Fibroblast of lung (primary cell): ENCODE results near the gene LSR. TPM values are rescaled to one million over a fixed set of nuclear protein-coding genes. Genes with fewer than 3 reads are reported as not detected.

Experiments
- DNase-seq, 2 donors: peaks; one replicate each; pipeline versions ENCODE4 v3.0.0 to v3.0.0-alpha.2; 2010; ENCODE audit warnings: low read depth in 2 of 2
- H2AFZ ChIP-seq: 2 replicates; pipeline ENCODE4 v1.5.1; 2012; ENCODE audit warnings: low read length, control low read depth, inconsistent platforms
- H3K27ac ChIP-seq: 2 replicates; pipeline ENCODE4 v1.5.1; 2011; ENCODE audit warnings: low read length, control low read depth; ENCODE audit not compliant: insufficient read depth
- H3K27me3 ChIP-seq: 2 replicates; pipeline ENCODE4 v1.5.1; 2011; ENCODE audit warnings: mild to moderate bottlenecking, low read length; ENCODE audit not compliant: control insufficient read depth, insufficient read depth
- H3K36me3 ChIP-seq: 2 replicates; pipeline ENCODE4 v1.5.1; 2011; ENCODE audit warnings: low read length; ENCODE audit not compliant: control insufficient read depth, insufficient read depth
- H3K4me1 ChIP-seq: 2 replicates; pipeline ENCODE4 v1.5.1; 2011; ENCODE audit warnings: low read length; ENCODE audit not compliant: control insufficient read depth, insufficient read depth; ENCODE audit errors: extremely low read depth
- H3K4me2 ChIP-seq: 2 replicates; pipeline ENCODE4 v1.5.1; 2011; ENCODE audit warnings: low read length, control low read depth; ENCODE audit not compliant: insufficient read depth; ENCODE audit errors: extremely low read depth
- H3K4me3 ChIP-seq, 4 experiments: fragments of 200-600 bp in 1 of 4; sonication (generic) in 1 of 4; replicated peaks in 1 of 4; 2 replicates each; pipeline ENCODE4 v1.5.1; 2011 to 2016; ENCODE audit warnings: low read length in 4 of 4, low read depth in 3 of 4, mild to moderate bottlenecking in 3 of 4, control low read depth in 2 of 4, inconsistent platforms in 1 of 4, mixed read lengths in 1 of 4; ENCODE audit not compliant: insufficient read depth in 1 of 4; ENCODE audit errors: control extremely low read depth in 1 of 4
- H3K79me2 ChIP-seq: 2 replicates; pipeline ENCODE4 v1.5.1; 2012; ENCODE audit warnings: mild to moderate bottlenecking, low read length, inconsistent platforms; ENCODE audit not compliant: control insufficient read depth, insufficient read depth
- H3K9ac ChIP-seq: 2 replicates; pipeline ENCODE4 v1.5.1; 2011; ENCODE audit warnings: mild to moderate bottlenecking, low read length, control low read depth; ENCODE audit not compliant: insufficient read depth
- H3K9me3 ChIP-seq: 2 replicates; pipeline ENCODE4 v1.5.1; 2012; ENCODE audit warnings: low read depth, low read length; ENCODE audit not compliant: control insufficient read depth, insufficient read depth
- H4K20me1 ChIP-seq: 2 replicates; pipeline ENCODE4 v1.5.1; 2011; ENCODE audit warnings: low read length; ENCODE audit not compliant: control insufficient read depth, insufficient read depth; ENCODE audit errors: extremely low read depth
- EZH2 ChIP-seq: IDR thresholded peaks from 2 replicates; pipeline ENCODE4 v1.5.1; 2012; ENCODE audit warnings: low read length, control low read depth, mild to moderate bottlenecking; ENCODE audit errors: missing control alignments
- polyA minus RNA-seq: library from RNA; depleted of rRNA, polyadenylated mRNA; stranded (reverse); fragments of >200 nt; gene quantifications from 2 replicates; pipeline ENCODE4 v1.2.3, GENCODE V29; 2011; ENCODE audit warnings: low replicate concordance
- polyA plus RNA-seq, 2 donors: library from polyadenylated mRNA; depleted of rRNA in 1 of 2; stranded (reverse) in 1 of 2; unstranded in 1 of 2; fragments of >200 nt; gene quantifications; 2 replicates each; pipeline ENCODE4 v1.2.1, GENCODE V29; 2011 to 2012; ENCODE audit warnings: missing spikeins in 1 of 2
- total RNA-seq: library from RNA; depleted of rRNA; stranded (reverse); fragments of >200 nt; gene quantifications from 2 replicates; pipeline ENCODE4 v1.2.1, GENCODE V29; 2014
- TF ChIP-seq, protein P1 (sequence below), 2 donors: IDR thresholded peaks in 1 of 2; conservative IDR thresholded peaks in 1 of 2; 1 replicate in 1 of 2; 2 replicates in 1 of 2; pipeline ENCODE4 v1.5.1; 2011 to 2012; ENCODE audit warnings: low read length in 2 of 2, control low read depth in 1 of 2, inconsistent platforms in 1 of 2, low read depth in 1 of 2, mild to moderate bottlenecking in 1 of 2

Gene LSR, protein sequence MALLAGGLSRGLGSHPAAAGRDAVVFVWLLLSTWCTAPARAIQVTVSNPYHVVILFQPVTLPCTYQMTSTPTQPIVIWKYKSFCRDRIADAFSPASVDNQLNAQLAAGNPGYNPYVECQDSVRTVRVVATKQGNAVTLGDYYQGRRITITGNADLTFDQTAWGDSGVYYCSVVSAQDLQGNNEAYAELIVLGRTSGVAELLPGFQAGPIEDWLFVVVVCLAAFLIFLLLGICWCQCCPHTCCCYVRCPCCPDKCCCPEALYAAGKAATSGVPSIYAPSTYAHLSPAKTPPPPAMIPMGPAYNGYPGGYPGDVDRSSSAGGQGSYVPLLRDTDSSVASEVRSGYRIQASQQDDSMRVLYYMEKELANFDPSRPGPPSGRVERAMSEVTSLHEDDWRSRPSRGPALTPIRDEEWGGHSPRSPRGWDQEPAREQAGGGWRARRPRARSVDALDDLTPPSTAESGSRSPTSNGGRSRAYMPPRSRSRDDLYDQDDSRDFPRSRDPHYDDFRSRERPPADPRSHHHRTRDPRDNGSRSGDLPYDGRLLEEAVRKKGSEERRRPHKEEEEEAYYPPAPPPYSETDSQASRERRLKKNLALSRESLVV
- total RNA-seq (0.26 and 0.33 TPM in 2 replicates), polyA plus RNA-seq (0.29 and 0.31 TPM in 2 replicates), polyA minus RNA-seq (not detected in 2 replicates)
- 1.6 TPM in 2 replicates for polyA plus RNA-seq (2012)

DNA sequence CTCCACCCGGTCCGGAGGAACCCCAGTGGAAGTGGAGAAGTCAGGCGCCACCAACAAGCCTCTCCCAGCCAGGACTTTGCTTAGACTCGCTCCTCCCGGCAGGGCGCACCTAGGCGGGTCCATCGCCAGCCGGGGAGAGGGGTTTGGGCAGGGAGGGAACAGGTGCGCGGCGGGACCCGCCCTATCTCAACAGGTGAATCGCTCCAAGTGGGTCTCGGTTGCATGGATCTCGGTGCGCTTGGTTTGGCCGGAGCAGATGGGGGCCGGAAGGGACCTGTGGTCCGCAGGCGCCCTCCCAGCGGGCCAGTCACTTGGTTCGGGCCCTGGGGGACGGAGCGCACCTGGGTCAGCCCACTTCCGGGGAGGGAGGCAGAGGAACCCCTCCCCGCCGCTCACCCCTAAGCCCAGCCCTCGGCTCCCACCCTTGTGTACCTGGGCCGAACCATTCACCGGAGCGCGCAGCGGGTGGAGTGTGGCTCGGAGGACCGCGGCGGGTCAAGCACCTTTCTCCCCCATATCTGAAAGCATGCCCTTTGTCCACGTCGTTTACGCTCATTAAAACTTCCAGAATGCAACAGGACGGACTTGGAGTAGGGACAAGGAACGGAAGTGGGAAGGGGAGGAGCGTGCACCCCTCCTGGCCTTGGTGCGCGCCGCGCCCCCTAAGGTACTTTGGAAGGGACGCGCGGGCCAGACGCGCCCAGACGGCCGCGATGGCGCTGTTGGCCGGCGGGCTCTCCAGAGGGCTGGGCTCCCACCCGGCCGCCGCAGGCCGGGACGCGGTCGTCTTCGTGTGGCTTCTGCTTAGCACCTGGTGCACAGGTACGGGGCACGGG lies at the start of gene LSR:
Gene LSR, plus strand, starts transcription at position 693 of the 836 bp plus-strand sequence. Its CDS starts 21 bp downstream, at position 714.
- H3K4me2 ChIP-seq, result no peak within 1 kb of the TSS
- H3K27me3 ChIP-seq, result peaks cover 23% of the 10 kb centered on the region
- no peaks in the 10 kb centered on the region for H3K36me3 ChIP-seq
- no peak within 1 kb of the TSS for H3K4me3 ChIP-seq
- no peaks in the 10 kb centered on the region for H3K9me3 ChIP-seq
- TF ChIP-seq, protein P1, sequence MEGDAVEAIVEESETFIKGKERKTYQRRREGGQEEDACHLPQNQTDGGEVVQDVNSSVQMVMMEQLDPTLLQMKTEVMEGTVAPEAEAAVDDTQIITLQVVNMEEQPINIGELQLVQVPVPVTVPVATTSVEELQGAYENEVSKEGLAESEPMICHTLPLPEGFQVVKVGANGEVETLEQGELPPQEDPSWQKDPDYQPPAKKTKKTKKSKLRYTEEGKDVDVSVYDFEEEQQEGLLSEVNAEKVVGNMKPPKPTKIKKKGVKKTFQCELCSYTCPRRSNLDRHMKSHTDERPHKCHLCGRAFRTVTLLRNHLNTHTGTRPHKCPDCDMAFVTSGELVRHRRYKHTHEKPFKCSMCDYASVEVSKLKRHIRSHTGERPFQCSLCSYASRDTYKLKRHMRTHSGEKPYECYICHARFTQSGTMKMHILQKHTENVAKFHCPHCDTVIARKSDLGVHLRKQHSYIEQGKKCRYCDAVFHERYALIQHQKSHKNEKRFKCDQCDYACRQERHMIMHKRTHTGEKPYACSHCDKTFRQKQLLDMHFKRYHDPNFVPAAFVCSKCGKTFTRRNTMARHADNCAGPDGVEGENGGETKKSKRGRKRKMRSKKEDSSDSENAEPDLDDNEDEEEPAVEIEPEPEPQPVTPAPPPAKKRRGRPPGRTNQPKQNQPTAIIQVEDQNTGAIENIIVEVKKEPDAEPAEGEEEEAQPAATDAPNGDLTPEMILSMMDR (conservative IDR thresholded peaks at IDR 0.05 in 1 of 2, IDR thresholded peaks at IDR 0.05 in 1 of 2; ENCODE audit: low read depth in 1 of 2, low read length in 2 of 2), result no peak
- TF ChIP-seq EZH2, result peak; percentile 70
- no peak within 1 kb of the TSS for H3K27ac ChIP-seq
- no peak within 1 kb of the TSS for H2AFZ ChIP-seq
- DNase-seq, result no peak
- H3K79me2 ChIP-seq, result no peaks in the 10 kb centered on the region
- no peak within 1 kb of the TSS for H3K9ac ChIP-seq
- H3K4me1 ChIP-seq, result no peaks in the 10 kb centered on the region
- H4K20me1 ChIP-seq, result no peaks in the 10 kb centered on the region

DNA sequence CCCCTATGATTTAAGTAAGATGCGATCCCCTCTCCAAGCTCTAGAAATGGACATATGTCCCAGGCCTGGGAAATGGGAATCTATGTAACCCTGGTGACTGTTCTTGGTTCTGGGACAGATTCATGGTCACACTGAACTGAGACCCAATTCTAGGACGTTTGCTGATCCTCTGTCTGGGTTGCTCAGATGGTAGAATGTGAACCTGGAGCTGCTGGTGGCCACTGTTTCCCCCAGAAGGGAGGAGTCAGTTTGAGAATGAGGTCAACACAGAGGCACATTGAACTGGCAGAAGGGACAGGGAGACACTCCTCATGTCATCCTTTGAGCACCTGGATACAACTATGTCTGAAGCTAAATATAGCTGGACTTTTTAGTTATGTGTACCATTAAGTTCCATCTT lies 49.3 kb upstream of the LSR start:
- no peaks in the 10 kb centered on the region for H3K79me2 ChIP-seq
- H2AFZ ChIP-seq, result no peak overlapping the region
- H4K20me1 ChIP-seq, result no peaks in the 10 kb centered on the region
- TF ChIP-seq, protein P1 (conservative IDR thresholded peaks at IDR 0.05 in 1 of 2, IDR thresholded peaks at IDR 0.05 in 1 of 2; ENCODE audit: low read depth in 1 of 2, low read length in 2 of 2), result no peak
- TF ChIP-seq EZH2, result no peak
- H3K9ac ChIP-seq, result no peak overlapping the region
- DNase-seq, result no peak
- peaks cover 7% of the 10 kb centered on the region for H3K27me3 ChIP-seq
- H3K4me3 ChIP-seq, result no peak overlapping the region
- no peaks in the 10 kb centered on the region for H3K4me1 ChIP-seq
- H3K9me3 ChIP-seq, result no peaks in the 10 kb centered on the region
- H3K4me2 ChIP-seq, result no peak overlapping the region
- H3K36me3 ChIP-seq, result no peaks in the 10 kb centered on the region
- no peak overlapping the region for H3K27ac ChIP-seq
